ENCODE results near the gene KLK5. TPM values are rescaled to one million over a fixed set of nuclear protein-coding genes. Genes with fewer than 3 reads are reported as not detected.
"Not testable (repeated sequence)": the region's sequence is repeated elsewhere in the genome, so short reads cannot be mapped to it uniquely, and the experiment has no call there.

KLK5 gene
- total RNA-seq, 1 experiment from 2014 or later = 0.19 TPM

GRCh38 chr19:50896591-50897190 is 56.1 kb downstream of the KLK5 start:
- ChIA-PET POLR2A (interaction anchor here (0.6 to 1.6 kb wide), 2 partner anchors 11 to 92 kb away, joined by 3 to 7 read pairs; no protein-coding TSS in a partner anchor), CTCF (no interaction called here)
- Mint-ChIP-seq H3K27me3 (ENCODE audit: insufficient read depth, unreplicated experiment) (no peaks in the 10 kb centered on the region), H3K27ac (ENCODE audit: low read depth, unreplicated experiment) (peak overlapping the region; percentile 82), H3K9me3 (ENCODE audit: unreplicated experiment) (peaks cover 7% of the 10 kb centered on the region), H3K4me1 (ENCODE audit: insufficient read depth, unreplicated experiment) (peaks cover 19% of the 10 kb centered on the region), H3K36me3 (ENCODE audit: insufficient read depth, unreplicated experiment) (no peaks in the 10 kb centered on the region), H3K4me3 (ENCODE audit: unreplicated experiment) (no peak overlapping the region)
- TF ChIP-seq CTCF (IDR thresholded peaks at IDR 0.05; ENCODE audit: unreplicated experiment) = no peak
- no TSS peak for BruUV-seq (replicated peaks)
- DNase-seq (ENCODE audit: unreplicated experiment) = peak; percentile 38
- intact Hi-C loops (cut with micrococcal nuclease) = no loop called here

DNA sequence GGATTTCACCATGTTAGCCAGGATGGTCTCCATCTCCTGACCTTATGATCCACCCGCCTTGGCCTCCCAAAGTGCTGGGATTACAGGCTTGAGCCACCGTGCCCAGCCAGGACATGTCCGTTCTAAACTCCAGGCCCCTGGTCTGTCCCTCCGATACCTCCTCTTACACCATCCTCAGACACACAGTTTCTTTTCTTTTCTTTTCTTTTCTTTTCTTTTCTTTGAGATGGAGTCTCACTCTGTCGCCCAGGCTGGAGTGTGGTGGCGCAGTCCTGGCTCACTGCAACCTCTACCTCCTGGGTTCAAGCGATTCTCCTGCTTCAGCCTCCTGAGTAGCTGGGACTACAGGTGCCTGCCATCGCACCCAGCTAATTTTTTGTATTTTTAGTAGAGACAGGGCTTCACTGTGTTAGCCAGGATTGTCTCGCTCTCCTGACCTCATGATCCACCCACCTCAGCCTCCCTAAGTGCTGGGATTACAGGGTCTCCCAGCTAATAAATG is 56.7 kb downstream of the KLK5 start:
- intact Hi-C loops (cut with micrococcal nuclease) = not testable (repeated sequence)
- BruUV-seq (replicated peaks) = TSS peak; percentile 99

DNA sequence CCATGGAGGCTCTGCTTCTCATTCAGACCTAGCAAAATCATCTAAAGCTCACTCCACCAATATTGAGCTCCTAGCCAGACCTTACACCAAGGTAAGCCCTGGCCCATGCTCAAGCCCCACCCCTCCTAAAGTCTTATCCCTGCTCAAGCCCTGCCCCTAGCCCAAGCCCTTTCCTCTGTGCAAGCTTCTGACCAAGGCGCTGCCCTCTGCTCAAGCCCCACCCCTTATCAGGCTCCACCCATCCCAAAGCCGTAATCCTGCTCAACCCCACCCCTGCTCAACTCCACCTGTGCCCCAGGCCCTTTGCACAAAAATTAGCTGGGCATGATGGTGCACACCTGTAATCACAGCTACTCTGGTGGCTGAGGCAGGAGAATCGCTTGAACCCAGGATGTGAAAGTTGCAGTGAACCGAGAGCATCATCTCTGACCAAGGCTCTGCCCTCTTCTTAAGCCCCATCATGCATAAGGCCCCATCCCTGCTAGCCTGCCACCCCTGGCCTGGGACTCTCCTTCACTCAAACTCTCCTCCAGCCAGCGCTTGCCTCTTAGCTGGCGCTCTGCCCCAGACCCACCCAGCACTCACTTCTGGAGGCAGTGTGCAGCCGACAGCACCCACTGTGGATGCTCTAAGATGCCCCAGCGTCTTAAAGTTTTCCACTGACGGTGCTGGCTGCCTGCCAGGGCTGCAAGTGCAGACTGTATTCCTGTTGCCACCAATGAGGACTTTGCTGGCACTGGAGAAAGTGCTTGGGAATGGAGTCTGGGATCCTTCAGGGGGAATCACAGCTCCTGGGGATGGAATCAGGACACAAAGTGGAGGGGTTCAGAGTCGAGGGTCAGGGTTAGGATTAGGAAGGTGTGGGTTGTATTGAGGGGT is 58.1 kb downstream of the KLK5 start:
- H3K36me3 Mint-ChIP-seq (ENCODE audit: insufficient read depth, unreplicated experiment) = no peaks in the 10 kb centered on the region
- intact Hi-C loops (cut with micrococcal nuclease) = no loop called here
- peaks cover 7% of the 10 kb centered on the region for H3K9me3 Mint-ChIP-seq (ENCODE audit: unreplicated experiment)
- no TSS peak for BruUV-seq (replicated peaks)
- TF ChIP-seq CTCF (IDR thresholded peaks at IDR 0.05; ENCODE audit: unreplicated experiment) = no peak
- H3K4me3 Mint-ChIP-seq (ENCODE audit: unreplicated experiment) = no peak overlapping the region
- CTCF ChIA-PET = interaction anchor here (1.0 to 1.6 kb wide), 2 partner anchors 27 to 122 kb away, joined by 3 to 7 read pairs; no protein-coding TSS in a partner anchor
- H3K4me1 Mint-ChIP-seq (ENCODE audit: insufficient read depth, unreplicated experiment) = peaks cover 19% of the 10 kb centered on the region
- H3K27me3 Mint-ChIP-seq (ENCODE audit: insufficient read depth, unreplicated experiment) = no peaks in the 10 kb centered on the region
- POLR2A ChIA-PET = interaction anchor here (0.6 kb wide), 1 partner anchor 868 kb away, joined by 3 read pairs; no protein-coding TSS in a partner anchor
- H3K27ac Mint-ChIP-seq (ENCODE audit: low read depth, unreplicated experiment) = no peak overlapping the region
- DNase-seq (ENCODE audit: unreplicated experiment) = no peak

More for the DNA sequence above, 56.7 kb downstream of the KLK5 start:
- POLR2A ChIA-PET = interaction anchor here (0.6 to 1.6 kb wide), 2 partner anchors 11 to 91 kb away, joined by 3 to 7 read pairs; no protein-coding TSS in a partner anchor
- H3K9me3 Mint-ChIP-seq (ENCODE audit: unreplicated experiment); CTCF ChIA-PET; H3K4me3 Mint-ChIP-seq (ENCODE audit: unreplicated experiment); H3K36me3 Mint-ChIP-seq (ENCODE audit: insufficient read depth, unreplicated experiment); DNase-seq (ENCODE audit: unreplicated experiment); H3K27me3 Mint-ChIP-seq (ENCODE audit: insufficient read depth, unreplicated experiment): not testable (repeated sequence)
- Mint-ChIP-seq H3K27ac (ENCODE audit: low read depth, unreplicated experiment) (peak overlapping the region; percentile 82), H3K4me1 (ENCODE audit: insufficient read depth, unreplicated experiment) (peaks cover 19% of the 10 kb centered on the region)

Other genes with a start within 250 kb of the KLK5 start
- gene SHANK1, start 233.2 kb downstream of the KLK5 start, total RNA-seq (2022) = 0.10 and 0.44 TPM in 2 replicates
- gene CLEC11A, start 229.7 kb downstream of the KLK5 start, total RNA-seq (2022) = 2.4 and 2.8 TPM in 2 replicates
- not detected in 2 replicates for gene GPR32, start 182.6 kb downstream of the KLK5 start, total RNA-seq (2022)
- gene ACP4, start 162.6 kb downstream of the KLK5 start, total RNA-seq (2022) = not detected in 2 replicates
- 0.84 and 0.88 TPM in 2 replicates for gene KLK1, start 129.3 kb downstream of the KLK5 start, total RNA-seq (2022)
- gene KLK15, start 119.5 kb downstream of the KLK5 start, total RNA-seq (2022) = not detected in 2 replicates
- not detected in 2 replicates for gene KLK3, start 98.1 kb downstream of the KLK5 start, total RNA-seq (2022)
- not detected in 2 replicates for gene KLK2, start 79.6 kb downstream of the KLK5 start, total RNA-seq (2022)
- not detected in 2 replicates for gene KLK4, start 41.6 kb downstream of the KLK5 start, total RNA-seq (2022)
- gene KLK6, start 16.6 kb upstream of the KLK5 start, total RNA-seq (2022) = not detected in 2 replicates
- gene KLK7, start 30.9 kb upstream of the KLK5 start, total RNA-seq (2022) = not detected in 2 replicates
- gene KLK8, start 48.6 kb upstream of the KLK5 start, total RNA-seq (2022) = not detected in 2 replicates
- not detected in 2 replicates for gene KLK10, start 66.7 kb upstream of the KLK5 start, total RNA-seq (2022)
- not detected in 2 replicates for gene KLK11, start 73.6 kb upstream of the KLK5 start, total RNA-seq (2022)
- not detected in 2 replicates for gene KLK12, start 82.0 kb upstream of the KLK5 start, total RNA-seq (2022)
- gene KLK13, start 112.1 kb upstream of the KLK5 start, total RNA-seq (2022) = not detected in 2 replicates
- gene KLK14, start 129.8 kb upstream of the KLK5 start, total RNA-seq (2022) = 0.30 TPM in 1 of 2 replicates, not detected in the other
- 9.9 and 12.7 TPM in 2 replicates for gene CTU1, start 155.4 kb upstream of the KLK5 start, total RNA-seq (2022)
- gene SIGLEC9, start 171.9 kb upstream of the KLK5 start, total RNA-seq (2022) = not detected in 2 replicates
- gene SIGLEC7, start 189.3 kb upstream of the KLK5 start, total RNA-seq (2022) = not detected in 2 replicates